ENCODE data around the gene UPF1.
"Not testable (repeated sequence)": the region's sequence is repeated elsewhere in the genome, so short reads cannot be mapped to it uniquely, and the experiment has no call there.

UPF1 gene

DNA sequence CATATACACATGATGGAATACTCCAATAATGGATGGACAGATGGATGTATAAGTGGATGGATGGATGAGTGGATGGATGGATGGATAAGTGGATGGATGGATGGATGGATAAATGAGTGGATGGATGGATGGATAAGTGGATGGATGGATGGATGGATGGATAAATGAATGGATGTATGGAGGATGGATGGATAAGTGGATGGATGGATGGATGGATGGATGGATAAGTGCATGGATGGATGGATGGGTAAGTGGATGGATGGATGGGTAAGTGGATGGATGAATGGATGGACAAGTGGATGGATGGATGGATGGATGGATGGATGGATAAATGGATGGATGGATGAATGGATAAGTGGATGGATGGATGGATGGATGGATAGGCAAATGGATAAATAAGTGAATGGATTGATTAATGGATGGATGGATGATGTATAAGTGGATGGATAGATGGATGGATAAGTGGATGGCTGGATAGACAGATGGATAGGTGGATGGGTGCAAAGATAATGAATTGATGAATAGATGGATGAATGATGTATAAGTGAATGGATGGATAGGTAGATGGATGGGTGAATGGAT, 32.3 kb upstream of the UPF1 start:
- DNase-seq = no peak

DNA sequence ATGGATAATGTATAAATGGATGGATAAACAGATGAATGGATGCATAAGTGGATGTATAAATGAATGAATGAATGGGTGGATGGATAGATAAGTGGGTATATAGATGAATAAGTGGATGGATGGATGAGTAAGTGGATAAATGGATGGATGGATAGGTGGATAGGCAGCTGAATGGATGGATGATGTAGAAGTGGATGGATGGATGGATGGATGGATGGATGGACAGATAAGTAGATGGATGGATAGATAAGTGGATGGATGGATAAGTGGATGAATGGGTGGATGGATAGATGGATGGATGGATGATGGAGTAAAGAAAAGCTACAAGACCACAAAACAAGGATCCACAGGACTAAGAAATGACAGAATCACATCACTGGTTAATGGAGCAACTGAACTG, 31.7 kb upstream of the UPF1 start:
- no peak for DNase-seq

DNA sequence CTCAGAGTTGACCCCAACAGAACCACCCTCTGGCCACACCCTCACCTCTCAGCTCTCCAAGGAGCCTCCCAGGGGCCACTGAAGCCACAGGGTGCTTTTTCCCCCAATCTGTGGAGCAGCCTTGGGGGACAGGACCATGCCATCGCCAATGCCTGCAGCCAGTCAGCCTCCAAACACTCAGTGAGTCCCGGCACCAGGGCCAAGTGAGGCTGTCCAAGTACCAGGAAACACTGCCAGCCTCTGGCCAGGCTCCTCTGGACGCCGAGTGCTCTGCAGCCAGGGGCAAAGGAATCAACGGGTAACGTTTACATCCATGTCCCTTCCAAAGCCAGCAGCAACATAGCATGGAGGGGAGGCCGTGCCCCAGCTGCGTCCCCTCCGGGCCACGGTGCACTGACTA, 31.1 kb upstream of the UPF1 start:
- DNase-seq = no peak

DNA sequence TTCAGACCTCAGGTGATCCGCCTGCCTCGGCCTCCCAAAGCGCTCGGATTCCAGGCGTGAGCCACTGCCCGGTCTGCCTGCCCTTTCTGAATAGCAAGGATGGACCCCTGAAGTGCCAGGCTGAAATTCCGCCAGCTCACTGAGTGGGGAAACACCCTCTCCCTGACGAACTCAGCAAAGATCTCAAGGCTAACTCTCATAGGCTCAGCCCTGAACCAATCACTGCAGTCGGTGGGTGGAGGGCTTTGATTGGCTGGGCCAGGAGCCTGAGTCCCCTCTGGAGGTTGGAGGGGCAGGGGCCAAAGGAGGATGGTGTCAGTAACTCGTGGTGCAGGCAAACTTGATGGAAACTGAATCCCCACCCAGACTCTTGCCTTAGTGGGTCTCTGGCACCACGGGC, 29.4 kb upstream of the UPF1 start:
- DNase-seq = no peak

DNA sequence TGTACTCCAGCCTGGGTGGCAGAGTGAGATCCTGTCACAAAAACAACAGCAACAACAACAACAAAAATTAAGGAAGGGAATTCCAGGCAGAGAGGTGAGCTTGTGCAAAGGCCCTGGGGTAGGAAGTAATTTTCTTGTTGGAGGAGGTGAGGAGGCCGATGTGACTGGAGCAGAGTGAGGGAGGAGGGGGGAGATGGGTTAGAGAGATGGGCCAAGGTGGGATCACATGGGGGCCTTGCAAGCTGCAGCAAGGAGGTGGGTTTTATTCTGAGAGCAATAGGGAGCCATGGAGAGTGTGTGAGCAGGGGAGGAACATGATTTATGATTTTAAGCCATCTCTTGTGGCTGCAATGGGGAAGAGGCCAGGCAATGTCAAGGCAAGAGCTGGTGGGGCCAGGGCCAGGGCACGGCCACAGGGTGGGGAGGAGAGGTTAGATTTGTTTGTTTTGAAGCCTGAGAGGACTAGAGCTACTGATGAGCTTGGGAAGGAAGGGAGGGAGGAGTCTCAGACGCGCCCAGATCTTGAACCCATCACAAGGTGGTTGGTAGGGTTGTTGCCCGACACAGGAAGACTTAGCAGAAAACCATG, 28.1 kb upstream of the UPF1 start:
- DNase-seq = no peak

DNA sequence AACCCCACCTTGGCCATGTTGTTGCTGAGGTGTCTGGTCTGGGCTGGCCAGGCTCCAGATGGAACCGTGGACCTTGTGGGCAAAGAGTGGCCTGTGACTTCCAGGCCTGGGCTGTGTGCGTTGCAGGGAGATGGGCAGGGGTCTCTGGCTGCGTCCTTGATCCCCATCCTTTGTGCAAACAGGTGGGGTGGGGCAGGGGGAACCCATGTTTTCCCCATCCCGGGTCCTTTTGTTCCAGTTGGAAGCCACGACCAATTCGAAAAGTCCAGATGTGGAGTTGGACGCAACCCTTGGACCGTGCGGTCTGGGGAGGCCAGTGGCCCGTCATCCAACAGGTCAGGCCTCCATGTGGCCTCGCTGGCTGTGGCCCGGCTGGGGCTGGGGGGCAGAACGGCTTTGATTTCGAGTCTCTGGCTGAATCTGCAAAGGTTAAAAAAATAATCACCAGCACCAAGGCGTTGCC, 27.6 kb upstream of the UPF1 start:
- DNase-seq = no peak

DNA sequence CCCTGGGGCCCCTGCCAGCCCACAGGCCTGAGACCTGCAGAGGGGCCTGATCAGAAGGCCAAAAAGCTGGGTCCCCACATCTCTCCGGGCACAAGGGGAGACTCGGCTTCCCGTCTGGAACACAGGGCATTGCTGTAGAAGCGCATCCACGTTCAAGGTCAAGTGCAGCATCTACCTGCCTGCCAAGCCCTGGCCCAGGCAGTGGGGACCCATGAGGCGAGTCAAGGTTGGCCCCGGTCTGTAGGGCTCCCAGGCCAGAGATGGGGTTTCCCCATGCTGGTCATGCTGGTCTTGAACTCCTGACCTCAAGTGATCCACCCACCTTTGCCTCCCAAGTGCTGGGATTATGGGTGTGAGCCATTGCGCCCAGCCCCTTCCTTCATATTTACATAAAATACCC, 27.1 kb upstream of the UPF1 start:
- DNase-seq = no peak

DNA sequence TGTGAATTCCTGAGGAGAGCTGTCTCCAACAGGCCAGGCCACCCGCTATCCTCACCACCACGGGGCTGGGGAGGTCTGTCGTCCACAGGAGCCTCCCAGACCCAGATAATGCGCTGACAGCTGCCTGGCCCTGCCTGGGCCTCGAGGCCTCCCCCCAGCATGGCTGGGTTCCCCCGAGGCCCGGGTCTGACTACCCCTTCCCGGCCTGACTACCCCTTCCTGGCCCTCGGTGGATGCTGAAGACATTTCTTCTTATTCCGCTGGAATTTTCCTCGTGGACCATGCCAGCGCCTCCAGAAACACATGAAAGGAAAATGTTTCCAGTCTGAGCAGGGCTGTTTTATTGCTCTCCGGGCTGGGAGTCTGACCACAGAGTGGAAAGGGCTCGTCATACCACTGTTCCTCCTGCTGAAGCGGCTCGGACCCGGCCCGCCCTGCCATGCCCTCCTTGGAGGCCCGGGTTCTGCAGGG, 23.9 kb upstream of the UPF1 start:
- DNase-seq = no peak

DNA sequence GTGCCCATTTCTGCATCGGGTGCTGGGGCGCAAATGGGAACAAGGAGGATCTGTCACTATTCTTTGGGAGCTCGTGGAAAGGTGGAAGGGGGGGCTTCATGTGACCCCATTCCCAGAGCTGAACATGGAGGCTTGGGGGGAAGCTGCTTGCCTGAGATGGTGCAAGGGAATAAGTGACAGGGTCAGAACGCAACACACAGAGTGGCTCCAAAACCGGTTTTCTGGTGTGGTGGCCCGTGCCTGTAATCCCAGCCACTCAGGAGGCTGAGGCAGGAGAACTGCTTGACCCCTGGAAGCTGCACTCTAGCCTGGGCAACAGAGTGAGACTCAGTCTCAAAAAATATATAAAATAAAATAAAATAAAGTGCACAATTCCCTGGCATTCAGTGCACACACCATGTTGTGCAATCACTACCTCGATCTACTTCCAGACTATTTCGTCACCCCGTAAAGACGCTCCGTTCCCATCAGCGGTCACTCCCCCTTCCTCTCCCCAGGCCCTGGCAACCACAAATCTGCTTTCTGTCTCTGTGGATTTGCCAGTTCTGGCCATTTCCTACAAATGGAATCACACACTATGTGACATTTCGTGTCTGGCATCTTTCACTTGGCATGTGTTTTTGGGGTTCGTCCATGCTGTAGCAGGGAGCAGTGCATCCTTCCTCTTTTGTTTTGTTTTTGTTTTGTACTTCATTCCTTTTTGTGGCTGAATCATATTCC, 22.4 kb upstream of the UPF1 start:
- DNase-seq = no peak

DNA sequence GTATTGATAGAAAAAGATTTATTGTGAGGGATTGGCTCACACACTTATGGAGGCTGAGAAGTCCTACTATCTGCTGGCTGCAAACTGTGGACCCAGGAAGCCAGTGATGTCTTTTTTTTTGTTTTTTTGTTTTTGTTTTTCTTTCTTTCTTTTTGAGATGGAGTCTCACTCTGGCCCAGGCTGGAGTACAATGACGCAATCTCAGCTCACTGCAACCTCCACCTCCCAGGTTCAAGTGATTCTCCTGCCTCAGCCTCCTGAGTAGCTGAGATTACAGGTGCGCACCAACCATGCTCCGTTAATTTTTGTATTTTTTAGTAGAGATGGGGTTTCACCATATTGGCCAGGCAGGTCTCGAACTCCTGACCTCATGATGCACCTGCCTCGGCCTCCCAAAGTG, 20.1 kb upstream of the UPF1 start:
- not testable (repeated sequence) for DNase-seq

DNA sequence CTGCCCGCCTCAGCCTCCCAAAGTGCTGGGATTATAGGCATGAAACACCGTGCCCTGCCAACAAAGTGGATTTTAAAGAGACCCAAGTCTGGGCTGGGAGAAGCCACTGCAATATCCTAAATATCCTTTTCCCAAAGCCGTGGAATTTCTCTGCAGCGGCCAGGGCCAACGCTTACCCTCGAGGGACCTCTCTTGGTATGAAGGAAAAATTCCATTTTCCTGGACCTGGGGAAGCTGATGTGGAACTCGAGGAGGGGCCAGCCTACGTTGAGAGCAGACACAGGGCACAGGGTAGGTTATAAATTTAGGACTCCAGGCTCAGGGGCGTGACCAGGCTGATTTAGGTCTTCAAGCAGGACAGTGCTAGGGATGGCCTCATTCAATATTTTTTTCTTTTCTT, 17.7 kb upstream of the UPF1 start:
- no peak for DNase-seq

DNA sequence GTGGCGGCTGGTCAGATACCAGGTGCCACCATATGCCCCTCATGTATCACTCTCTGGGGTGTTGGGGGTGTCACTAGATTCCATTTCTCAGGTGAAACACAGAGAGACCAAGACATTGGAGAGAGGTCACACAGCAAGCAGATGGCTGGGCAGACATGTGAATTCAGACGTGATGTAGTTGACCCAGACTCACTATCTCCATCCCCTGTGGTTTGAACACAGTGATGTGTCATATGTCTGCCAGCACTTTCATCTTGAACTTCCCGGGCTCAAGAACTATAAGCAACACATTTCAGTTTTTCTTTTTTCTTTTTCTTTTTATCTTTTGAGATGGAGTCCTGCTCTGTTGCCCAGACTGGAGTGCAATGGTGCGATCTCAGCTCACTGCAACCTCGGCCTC, 16.1 kb upstream of the UPF1 start:
- no peak for DNase-seq

DNA sequence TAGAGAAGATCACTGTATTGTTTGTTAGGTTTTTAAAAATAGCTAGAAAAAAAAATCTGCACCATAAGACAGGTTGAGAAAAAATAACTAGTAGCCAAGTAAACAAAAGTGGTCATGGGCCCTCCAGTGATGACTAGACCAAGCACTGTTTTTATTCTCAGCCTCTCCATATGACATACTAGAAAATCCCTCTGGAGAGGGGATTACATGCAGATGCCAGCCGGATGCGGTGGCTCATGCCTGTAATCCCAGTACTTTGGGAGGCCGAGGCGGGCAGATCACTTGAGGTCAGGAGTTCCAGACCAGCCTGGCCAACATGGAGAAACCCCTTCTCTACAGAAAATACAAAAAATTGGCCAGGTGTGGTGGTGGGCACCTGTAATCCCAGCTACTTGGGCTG, 15.1 kb upstream of the UPF1 start:
- not testable (repeated sequence) for DNase-seq

DNA sequence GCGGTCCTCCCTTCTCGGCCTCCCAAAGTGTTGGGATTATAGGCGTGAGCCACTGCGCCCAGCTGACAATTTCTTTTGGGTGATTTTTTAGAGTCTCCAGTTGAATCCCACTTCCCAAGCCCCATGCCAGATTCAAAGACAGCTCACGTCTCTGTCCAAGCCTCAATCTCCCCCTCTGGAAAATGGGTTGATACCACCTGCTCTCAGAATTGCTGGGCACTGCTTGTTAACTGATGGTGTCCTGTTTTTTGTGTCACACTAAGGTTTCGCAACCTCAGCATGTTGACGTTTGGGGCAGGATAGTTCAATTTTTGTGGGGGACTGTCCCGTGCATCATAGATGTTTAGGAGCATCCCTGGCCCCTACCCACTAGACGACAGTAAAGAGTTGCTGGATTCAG, 14.2 kb upstream of the UPF1 start:
- no peak for DNase-seq

DNA sequence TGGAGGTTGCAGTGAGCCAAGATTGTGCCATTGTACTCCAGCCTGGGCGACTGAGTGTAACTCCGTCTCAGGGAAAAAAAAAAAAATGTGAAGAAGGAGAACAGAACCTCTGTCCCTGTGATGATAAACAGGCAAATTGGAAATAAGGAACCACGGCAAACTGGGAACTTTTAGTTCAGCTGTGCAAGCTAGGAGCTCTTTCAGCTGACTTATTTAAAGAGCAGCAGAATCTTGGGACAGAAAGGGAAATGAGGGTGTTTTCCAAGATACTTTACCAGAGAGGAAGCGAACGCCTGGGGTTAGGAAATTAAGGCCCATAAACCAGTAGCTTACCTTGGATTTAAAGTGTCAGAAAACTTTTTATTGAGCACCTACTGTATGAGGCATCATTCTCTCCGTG, 3.0 kb upstream of the UPF1 start:
- DNase-seq = no peak

DNA sequence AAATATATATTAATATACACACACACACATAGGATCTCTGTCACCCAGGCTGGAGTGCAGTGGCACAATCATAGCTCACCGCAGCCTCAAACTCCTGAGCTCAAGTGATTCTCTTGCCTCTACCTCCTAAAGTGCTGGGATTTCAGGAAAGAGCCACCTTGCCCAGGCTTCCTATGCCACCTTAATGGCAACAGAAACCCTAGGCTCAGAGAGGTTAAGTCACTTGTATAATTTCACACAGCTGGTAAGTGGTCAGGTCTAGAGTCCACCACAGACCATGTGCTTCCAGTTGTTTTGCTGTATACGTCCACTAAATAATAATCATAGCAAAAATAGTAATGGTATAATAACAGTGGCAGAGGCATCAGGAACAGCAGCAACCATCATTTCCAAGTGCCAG, 1.3 kb upstream of the UPF1 start:
- no peak for DNase-seq

DNA sequence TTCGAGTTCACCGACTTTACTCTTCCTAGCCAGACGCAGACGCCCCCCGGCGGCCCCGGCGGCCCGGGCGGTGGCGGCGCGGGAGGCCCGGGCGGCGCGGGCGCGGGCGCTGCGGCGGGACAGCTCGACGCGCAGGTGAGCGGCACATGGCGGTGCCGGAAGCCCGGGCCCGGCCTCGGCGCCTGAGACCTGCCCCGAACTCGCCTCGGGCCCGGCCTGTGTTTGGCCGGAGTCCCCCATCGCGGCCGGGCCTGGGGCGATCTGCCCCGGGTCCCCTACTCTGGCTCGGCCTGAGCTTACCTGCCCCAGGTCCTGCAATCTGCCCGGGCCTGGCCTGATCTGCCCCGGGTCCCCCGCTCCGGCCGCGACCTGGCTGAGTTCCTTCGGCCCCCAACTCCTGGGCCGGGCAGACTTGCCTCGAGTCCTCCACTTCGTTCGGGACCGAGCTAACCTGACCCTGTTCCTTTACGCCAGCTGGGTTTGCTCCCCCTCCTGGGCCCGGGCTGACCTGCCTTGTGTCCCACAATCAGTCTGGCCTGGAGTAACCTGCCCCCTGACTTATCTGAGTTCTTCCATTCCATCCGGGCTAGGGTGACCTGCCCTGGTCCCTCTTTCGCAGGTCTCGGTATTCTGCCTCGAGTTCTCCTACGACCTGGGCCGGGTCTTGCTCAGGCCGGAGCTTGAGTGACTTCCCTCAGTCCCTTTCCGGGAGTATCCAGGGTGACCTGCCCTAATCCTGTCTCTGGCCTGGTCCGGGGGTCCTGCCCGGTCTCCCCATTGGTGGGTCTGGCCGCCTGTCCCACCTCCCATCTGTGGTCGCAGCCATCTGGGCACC, 764 bp downstream of the UPF1 start:
- DNase-seq = no peak

DNA sequence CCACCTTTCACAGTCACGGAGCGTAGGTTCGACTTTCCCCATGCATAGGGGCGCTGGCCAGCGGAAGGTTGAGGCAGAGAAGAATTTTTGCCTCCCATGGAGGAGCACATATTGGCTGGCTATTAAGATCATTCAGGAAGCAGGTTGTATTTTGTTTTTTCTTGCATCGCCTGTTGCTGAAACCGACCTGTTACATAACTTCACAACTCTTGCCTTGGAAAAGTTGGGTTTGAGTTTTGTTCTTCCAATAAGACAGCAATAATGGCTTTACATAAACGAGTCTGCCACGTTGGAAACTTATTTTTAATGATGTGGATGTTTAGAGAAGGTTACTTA, 1.4 kb downstream of the UPF1 start:
- no peak for DNase-seq

DNA sequence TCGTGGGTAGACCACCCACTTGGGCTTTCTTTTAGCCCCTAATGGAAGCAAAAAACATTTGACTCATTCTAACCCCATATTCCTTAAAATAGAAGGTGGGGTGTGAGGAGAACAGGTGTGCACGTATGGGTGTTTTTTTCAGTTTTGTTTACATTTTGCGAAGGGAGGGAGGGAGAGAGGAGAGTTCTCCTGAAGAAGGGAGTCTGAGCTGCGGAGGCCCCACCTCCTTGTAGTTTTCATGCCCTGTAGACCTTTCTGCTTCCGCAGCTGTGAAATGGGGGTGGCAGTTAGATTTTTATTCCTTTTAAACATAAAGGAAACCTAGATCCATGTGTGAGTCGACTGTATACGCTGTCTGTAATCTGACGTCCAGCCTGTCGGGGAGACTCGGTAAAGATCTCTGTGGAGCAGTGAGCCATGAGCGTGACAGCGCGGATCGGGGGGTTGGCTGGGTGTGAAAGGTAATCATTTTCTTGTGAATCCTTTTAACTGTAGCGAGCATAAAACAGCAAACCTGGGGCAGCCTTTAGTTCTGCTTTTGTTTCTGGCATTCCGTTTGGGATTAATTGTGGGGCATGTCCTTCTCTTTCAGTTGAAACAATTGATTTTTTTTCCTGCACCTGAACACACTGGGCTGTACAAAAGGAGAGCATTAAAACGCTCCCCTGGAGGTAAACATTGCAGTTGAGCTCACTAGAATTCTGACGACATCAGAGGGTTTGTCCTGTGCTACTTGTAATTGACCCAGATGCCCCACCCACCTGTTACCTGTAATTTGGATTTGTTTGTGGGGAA, 2.3 kb downstream of the UPF1 start:
- peak; percentile 42 for DNase-seq

DNA sequence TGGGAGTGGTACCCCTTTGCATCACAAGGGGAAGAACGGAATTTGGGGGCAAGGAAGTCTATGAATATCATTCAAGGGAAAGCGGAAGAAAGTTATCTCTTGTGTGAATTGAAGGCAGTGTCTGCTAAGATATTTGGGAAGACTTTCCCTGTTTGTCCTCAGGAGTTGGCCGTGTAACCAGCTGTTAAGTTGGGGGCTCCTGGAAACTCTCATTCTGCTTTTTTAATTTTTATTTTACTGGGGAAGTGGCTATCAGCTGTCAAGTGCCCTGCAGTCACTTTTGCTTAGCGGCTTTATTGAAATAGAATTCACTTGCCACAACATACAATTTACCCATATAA, 2.9 kb downstream of the UPF1 start:
- DNase-seq = no peak

DNA sequence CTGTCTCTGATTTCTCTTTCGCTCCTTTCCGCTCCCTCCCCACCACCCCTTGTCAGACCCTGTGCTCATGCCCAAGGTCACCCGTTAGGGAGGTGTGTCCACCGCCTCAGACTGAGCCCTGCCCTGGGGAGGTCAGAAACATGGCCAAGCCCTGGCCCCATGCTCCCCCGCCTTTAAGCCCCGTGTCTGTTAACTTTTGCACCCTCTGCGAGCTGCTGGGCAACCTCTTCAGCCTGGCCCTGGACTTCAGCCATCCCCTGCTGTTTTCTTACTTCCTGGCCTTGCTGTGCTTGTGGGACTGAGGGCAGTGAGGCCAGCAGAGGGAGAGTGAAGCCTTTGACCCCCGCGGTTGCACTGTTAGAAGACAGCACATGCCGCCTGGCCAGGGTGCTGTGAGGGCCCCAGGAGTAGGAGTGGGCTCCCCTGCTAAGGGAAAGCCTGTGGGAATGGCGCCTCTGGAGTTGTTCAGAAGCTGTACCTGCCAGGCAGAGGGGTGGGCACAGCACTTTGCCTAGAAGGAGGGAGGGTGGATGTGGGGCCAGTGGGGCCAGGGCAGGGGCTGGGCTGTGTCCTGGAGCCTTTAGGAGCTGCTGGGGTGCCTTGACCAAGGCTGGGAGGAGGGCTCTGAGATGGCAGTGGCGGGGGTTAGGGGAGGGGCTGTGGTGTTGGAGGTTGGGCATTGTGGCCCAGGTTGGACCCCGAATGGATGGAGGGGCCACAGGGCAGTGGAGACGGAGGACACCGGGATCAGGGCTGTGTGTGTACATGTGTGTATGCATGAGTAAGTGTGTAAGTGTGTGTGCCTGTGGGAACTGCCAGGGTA, 7.9 kb downstream of the UPF1 start:
- DNase-seq = no peak
